CD4-positive, alpha-beta T cell treated with Interleukin-4 for 1 hour (primary cell): ENCODE data around the gene CBR4.

ENCODE experiments used
- DNase-seq, 2 donors: peaks; one replicate each; pipeline ENCODE4 v3.0.0-alpha.2; 2020 to 2022

CBR4 gene

GRCh38 chr4:169032883-169033645, 23.0 kb upstream of the CBR4 start:
- no peak for DNase-seq

GRCh38 chr4:169032194-169032593, 22.1 kb upstream of the CBR4 start:
- DNase-seq = no peak

GRCh38 chr4:169031392-169031791, 21.3 kb upstream of the CBR4 start:
- DNase-seq = no peak

GRCh38 chr4:169030562-169030982, 20.5 kb upstream of the CBR4 start:
- no peak for DNase-seq

- no peak for DNase-seq
Measured at GRCh38 chr4:169029947-169030346, 19.9 kb upstream of the CBR4 start.

GRCh38 chr4:169027663-169028062, 17.6 kb upstream of the CBR4 start:
- DNase-seq = no peak

GRCh38 chr4:169025184-169025583, 15.1 kb upstream of the CBR4 start:
- no peak for DNase-seq

GRCh38 chr4:169024762-169025161, 14.7 kb upstream of the CBR4 start:
- peak in 1 of 2 donors; percentile 16 for DNase-seq

GRCh38 chr4:169018406-169018805, 8.4 kb upstream of the CBR4 start:
- no peak for DNase-seq

GRCh38 chr4:169017971-169018370, 7.9 kb upstream of the CBR4 start:
- DNase-seq = no peak

GRCh38 chr4:169015186-169015623, 5.2 kb upstream of the CBR4 start:
- DNase-seq = no peak

GRCh38 chr4:169014586-169014985, 4.5 kb upstream of the CBR4 start:
- DNase-seq = no peak

- DNase-seq = no peak
Measured at GRCh38 chr4:169013396-169013795, 3.3 kb upstream of the CBR4 start.

GRCh38 chr4:169012049-169012448, 2.0 kb upstream of the CBR4 start:
- no peak for DNase-seq

GRCh38 chr4:169009286-169010124, 550 bp downstream of the CBR4 start:
- peak; percentile 49 to 63 for DNase-seq

GRCh38 chr4:169005453-169006099, 4.5 kb downstream of the CBR4 start:
- DNase-seq = no peak

- DNase-seq = no peak
Measured at GRCh38 chr4:169000315-169000714, 9.7 kb downstream of the CBR4 start.

GRCh38 chr4:168999809-169000208, 10.2 kb downstream of the CBR4 start:
- no peak for DNase-seq

- no peak for DNase-seq
Measured at GRCh38 chr4:168998596-168998995, 11.5 kb downstream of the CBR4 start.

- peak in 1 of 2 donors; percentile 28 for DNase-seq
Measured at GRCh38 chr4:168995537-168996295, 14.3 kb downstream of the CBR4 start.

GRCh38 chr4:168994958-168995357, 15.1 kb downstream of the CBR4 start:
- DNase-seq = no peak

GRCh38 chr4:168993714-168994510, 16.1 kb downstream of the CBR4 start:
- DNase-seq = no peak
